ENCODE data around the gene DIO3.

Gene DIO3

DNA sequence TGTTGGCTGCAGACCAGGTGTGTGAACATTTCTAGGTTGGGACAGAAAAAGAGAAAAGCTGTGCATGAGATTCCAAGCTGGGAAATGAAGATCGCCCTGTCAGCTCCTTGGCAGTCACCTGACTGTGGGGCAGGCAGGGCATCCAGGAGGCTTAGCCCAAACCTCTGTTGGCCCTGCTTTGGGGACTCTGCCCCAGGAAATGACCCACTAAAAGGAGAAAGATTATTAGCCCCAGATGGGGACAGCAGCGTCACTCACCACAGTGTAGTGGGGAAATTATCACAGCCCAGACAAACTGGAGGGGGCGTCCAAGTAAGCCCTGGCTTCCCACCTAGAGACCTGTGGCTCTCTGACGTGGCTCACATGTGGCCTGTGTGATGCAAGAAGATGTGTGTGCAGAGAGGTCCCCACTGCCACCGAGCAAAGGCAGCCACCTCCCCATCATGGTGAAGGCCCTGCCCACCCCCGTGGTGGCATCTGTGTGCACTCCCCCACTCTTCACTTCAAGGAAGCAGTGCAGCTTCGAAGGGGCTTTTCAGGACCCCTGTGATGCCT lies 39.1 kb downstream of the DIO3 start:
- no peak for DNase-seq

DNA sequence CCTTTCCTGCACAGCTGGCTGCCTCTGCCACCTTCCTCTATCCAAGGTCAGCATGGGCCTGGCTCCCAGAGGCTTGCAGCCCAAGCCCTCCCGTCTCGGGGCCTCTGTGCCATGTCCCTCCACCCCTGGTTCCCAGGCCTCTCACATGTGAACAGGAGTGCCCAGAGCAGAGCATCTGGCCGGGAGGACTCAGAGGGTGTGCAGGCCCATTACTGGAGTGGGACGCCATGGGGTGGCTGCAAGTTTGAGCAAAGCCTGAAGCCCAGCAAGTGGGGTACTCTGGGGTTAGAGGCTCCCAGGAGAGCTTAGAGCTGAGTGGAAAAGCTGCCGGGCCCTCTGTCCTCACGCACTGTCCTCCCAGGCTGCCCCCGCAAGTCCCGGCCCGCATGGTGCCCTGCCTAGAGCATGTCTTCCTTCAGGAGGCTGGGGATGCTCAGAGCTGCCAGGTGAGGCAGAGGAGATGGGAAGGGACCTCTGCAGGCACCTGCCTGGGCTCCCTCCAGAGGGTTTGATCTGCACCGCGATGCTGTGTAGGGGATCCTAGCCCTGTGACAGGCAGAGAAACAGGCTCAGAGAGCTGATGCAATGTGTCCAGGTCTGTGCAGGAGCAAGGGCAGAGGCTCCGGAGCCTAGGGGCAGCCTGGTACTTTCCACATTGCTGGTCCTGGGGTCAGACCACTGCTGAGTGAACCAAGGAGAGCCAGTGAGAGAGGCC lies 39.8 kb downstream of the DIO3 start:
- no peak for DNase-seq

DNA sequence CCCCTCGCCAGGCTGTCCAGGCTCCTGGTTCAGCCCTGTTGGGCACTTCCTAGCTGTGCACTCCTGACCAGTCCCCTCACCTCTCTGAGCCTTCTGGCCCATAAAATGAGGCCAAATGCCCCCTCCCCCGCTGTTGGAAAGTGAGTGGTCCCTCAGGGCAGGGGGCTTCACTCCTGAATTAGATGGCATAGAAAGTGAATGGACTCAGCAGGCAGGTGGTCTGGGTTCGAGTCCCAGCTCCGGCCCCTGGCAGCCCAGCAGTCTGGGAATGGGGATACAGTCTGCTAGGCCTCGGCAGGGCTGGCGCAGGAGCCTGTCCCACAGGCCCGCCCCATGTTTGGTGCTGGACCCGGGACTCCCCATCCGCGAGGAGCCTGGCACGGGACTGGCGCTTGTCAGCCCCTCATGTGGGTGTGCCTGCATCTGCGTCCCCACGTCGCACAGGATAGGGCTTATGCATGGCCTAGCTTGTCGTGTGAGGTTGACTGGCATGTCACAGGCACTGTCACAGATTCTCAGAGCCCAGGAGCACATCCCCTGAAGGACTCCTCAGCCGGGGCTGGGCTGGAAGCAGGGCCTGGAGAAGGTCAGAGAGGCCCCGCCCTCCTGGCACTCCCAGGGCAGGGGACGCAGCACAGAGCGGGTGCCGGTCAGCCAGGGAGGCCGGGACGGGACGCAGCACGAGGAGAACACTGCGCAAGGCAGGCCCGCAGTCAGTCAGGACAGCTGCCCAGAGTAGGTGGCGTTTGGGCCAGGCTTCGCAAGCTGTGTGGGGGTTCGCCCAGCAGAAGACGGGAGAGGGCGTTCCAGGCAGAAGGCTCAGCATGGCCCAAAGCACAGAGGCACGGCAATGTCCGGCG lies 40.5 kb downstream of the DIO3 start:
- DNase-seq = no peak

DNA sequence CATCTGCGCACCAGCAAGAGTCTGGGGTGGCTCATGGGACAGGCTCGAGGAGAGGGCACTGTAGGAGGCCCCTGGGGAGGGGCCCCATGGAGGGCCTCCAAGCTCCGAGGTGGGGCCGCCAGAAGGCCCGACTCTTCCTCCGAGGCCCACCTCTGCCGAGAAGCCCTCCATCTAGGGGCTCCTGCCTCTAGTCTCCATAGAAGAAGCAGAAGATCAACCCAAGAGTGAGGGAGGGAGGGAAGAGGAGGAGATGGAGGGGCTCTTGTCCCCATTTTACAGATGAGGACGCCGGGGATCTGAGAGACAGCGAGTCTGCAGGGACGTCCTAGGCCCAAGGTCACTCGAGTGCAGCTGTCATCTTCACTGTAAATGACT lies 41.2 kb downstream of the DIO3 start:
- DNase-seq = no peak

DNA sequence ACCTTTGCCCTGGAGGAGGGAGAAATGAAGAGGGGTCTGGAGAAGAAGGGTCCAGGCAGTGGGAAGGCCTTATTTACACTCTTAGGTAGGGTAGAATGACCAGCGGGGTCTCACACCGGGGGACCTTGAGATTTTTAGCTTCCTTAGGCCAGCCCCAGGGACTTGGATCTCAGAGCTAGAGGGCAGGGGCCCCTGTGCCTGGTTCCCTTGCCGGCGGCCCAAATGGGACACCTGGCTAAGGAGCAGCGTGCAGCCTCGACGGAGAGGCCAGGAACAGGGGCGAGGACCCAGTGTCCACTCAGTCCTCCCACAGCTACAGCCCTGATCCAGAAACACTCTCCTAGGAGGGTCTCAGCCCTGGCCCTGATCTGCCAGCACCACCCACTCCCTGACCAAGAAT lies 41.8 kb downstream of the DIO3 start:
- no peak for DNase-seq

DNA sequence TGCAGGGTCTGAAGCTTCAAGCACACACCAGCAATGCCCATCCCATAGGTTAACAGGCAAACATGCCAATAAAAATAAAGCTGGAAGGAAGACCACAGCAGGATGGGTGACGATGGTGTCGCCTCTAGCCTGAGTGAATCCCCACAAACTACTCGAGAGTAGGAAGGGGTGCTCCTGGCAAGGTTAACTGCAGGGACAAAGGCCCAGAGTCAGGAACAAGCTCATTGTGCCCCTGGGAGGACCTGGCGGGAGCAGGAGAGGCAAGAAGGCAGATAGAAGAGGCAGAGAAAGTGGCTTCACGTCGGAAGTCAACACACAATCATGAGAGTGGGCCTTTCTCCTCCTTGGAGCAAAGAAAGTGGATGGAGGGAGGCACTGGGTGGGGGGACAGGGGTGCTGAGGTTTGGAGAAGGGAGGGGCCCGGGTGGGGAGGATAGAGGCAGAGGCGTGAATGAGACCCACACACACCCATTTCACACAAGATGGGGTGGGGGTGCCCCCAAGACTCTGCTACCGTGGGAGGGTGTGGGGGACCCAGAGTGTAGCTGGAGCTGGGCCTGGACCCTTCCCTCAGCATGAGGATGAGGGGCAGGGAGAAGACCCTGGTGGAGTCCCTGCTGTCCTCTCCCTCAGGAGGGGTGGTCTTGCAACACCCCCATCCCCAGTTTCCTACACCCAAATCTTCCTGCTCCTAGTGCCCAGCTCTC lies 43.1 kb downstream of the DIO3 start:
- no peak for DNase-seq

DNA sequence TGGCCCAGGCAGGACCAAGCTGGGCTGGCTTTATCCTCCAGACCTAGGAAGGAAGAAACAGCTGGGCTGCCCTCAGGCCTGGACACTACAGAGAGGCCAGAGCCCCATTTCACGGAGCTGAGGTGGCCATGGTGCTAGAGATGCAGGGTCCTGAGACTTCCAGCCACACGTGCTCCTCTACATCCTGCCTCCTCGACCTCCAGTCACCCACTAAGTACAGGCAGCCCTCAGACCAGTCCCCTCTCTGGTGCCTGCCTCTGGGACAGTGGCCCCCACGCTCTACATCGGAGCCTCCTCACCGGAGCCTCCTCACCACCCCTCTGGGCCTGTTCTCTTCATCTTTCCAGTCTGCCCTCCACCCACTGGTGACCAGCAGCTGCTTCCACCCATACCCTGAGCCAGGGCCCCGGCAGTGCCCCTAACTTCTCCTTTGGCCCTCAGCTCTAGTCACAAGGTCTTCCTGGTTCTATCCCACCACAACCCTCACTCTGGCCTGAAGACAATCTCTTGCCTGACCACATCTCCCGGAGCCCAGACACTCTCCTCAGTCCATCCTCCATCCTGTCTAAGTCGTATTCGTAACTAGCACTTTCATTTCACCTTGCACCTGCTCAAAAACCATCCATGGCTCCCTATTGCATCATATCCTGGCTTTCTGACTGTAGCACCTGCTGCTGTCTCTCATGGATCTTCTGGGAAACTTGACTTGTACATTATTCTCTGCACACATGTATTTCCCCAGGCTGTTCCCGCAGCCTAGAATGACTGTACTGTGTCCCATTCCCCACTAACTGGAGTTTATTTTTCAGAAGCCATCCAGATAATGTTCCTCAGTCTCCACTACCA lies 43.9 kb downstream of the DIO3 start:
- no peak for DNase-seq

DNA sequence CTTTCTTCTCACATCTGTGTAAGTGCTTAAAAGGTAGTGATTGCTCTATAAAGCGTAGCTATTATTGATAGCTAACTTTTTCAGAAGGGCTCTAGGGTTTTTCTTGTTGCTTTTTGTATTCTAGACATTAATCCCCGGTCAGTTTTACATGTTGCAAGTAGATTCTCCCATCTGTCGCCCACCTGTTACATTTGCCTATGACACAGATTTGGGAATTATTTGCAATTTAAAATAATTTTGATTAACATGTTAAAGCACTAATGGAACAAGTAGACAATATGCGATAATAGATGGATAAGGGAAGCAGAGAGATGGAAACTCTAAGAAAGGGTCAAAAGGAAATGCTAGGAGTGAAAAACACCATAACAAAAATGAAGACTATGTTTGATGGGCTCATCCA lies 44.5 kb downstream of the DIO3 start:
- no peak for DNase-seq

Data from CD4-positive, alpha-beta T cell treated with Interleukin-6 for 4 hours (primary cell).